Stimulated activated CD4-positive, alpha-beta T cell treated with anti-CD3 and anti-CD28 coated beads, Interleukin-15, amount 100 ng/mL, for 24 hours (primary cell): ENCODE results near the gene PRF1.

ENCODE experiments used
- DNase-seq: peaks from one replicate; pipeline ENCODE4 v3.0.0-alpha.2; 2020

PRF1 gene

DNA sequence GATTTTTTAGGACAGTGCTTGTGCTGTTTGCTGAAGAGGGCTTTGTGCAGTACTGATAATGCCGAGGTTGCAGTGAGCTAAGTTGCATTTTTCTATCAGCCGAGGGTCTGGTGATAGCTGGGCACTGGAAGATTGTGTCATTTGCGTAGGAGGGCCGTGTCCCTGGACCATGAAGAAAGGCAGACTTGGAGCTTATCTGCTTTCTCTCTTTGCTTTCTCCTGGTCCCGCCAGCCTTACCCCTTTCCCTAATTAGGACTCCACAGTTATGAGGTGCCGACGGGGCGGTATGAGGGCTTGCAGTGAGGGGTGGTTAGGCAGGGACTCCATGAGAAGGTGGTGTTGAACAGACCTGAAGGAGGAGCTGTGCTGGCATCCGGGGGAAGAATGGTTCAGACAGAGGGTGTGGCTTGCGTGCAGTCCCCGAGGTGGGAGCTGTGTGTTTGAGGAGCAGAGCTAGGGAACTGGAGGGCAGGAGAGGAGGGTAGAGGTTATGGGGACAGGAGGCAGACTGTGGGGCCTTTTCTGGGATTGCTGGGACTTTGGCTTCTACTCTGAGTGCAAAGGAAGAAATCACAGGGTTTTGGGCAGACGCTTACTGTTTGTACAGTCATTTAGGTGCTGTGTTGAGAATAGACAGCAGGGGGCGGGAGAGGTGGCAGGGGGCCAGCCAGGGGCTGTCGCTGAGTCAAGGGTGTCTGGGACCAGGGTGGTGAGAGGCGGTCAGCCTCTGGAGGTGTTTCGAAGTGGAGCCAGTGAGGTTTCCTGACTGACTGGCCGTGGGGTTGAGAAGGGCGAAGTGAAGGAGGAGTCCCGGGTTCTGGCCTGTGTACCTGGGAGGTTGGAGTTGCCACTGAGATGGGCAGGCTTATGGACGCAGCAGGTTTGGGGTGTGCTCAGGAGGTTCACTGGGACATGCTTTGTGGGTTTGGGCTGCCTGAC is 43.4 kb downstream of the PRF1 start:
- peak; percentile 82 for DNase-seq

DNA sequence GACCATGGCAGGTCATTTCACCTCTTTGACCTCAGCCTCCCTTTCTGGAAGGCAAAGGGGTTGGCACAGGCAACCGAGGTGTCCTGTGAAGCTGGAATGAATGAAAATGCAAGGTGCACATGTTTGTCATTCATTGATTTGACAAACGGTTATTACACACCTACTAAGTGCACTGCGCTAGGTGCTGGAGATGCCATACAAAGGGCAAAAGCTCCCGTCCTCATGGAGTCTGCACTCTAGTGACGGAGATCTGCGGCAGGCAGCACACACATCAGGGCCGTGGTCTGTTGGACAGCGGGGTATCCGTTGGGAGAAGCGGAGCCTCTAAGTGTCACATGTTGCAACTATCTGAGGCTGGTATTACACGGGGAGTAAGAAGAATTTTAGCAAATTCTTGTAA is 44.2 kb downstream of the PRF1 start:
- DNase-seq = no peak

GRCh38 chr10:70557876-70558275 is 44.7 kb downstream of the PRF1 start:
- DNase-seq = no peak

GRCh38 chr10:70557086-70557845 is 45.3 kb downstream of the PRF1 start:
- no peak for DNase-seq

DNA sequence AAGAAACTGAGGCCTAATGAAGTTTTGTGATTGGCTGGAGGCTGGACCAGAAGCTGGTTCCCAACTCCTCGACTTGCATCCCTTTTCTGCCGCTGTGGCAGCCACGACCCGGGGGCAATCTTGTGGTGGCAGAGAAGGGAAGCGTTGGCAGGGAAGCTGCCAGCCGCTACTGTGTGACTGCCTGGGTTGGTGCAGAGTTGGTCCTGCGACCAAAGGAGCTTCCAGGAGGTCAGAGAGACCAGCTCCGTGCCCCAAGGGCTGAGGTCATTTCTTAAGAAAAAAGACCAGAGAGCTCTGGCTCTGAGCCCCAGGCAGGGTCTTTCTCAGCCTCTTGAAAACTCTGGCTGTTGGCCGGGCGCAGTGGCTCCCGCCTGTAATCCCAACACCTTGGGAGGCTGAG is 47.2 kb downstream of the PRF1 start:
- no peak for DNase-seq

- DNase-seq = no peak
Observed at GRCh38 chr10:70552586-70552985, 50.0 kb downstream of the PRF1 start.

DNA sequence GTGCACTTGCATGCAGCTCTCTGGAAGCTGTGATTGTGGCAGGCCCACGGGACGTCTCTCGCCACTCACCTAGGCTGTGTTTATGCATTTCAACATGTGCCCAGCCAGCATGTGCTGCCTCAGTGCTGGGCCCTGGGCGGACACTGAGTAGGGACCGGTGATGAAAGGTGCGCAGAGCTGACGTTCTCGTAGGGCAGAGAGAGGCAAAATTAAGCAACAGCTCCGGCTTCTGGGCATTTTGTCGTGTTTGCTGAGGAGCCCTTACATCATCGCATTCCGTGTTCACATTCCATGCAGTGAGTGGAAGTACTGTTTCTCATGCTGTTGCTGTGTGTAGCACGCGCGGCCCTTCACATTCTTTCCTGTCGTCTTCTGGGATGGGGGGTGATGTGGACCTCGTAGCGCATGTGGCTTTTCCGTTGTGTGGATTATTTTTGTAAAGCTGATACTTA is 50.5 kb downstream of the PRF1 start:
- DNase-seq = no peak

- no peak for DNase-seq
Observed at GRCh38 chr10:70551466-70551865, 51.1 kb downstream of the PRF1 start.

- no peak for DNase-seq
Observed at GRCh38 chr10:70550459-70550858, 52.1 kb downstream of the PRF1 start.

GRCh38 chr10:70549962-70550458 is 52.5 kb downstream of the PRF1 start:
- DNase-seq = peak; percentile 78

- no peak for DNase-seq
Observed at GRCh38 chr10:70549351-70549961, 53.1 kb downstream of the PRF1 start.
